PC-9 (cell line): ENCODE measurements around the gene CEP85L.

ENCODE experiments used
- CTCF ChIP-seq: fragments of 200-600 bp; sonication (generic); conservative IDR thresholded peaks from 2 replicates; pipeline ENCODE4 v1.6.1; 2017; ENCODE audit warnings: mixed run types, antibody characterized with exemption, mild to moderate bottlenecking, moderate library complexity
- EZH2 ChIP-seq: fragments of 200-600 bp; sonication (generic); IDR thresholded peaks from 2 replicates; pipeline ENCODE4 v1.8.0; 2017; ENCODE audit warnings: antibody characterized with exemption, low read depth

GRCh38 chr6:118669561-118669960 is 18.2 kb upstream of the CEP85L start:
- TF ChIP-seq CTCF (no peak), EZH2 (no peak)
